ENCODE data around the gene DYNLL1. TPM values are rescaled to one million over a fixed set of nuclear protein-coding genes. Genes with fewer than 3 reads are reported as not detected.
"Not testable (repeated sequence)": the region's sequence is repeated elsewhere in the genome, so short reads cannot be mapped to it uniquely, and the experiment has no call there.

Gene DYNLL1
- total and polyA plus RNA-seq, 9 donors: 228 to 403 (median 358) TPM

GRCh38 chr12:120498870-120499515 lies 3.1 kb downstream of the DYNLL1 start:
- Histone ChIP-seq H3K4me3 (ENCODE audit: low read length) (no peak overlapping the region), H3K27ac (ENCODE audit: low read length) (no peak overlapping the region), H3K27me3 (ENCODE audit: control insufficient read depth, insufficient read depth, low read length) (no peaks in the 10 kb centered on the region), H3K4me1 (ENCODE audit: control insufficient read depth, insufficient read depth, low read length) (peaks cover 12% of the 10 kb centered on the region), H3K36me3 (ENCODE audit: control insufficient read depth, insufficient read depth, low read length) (peaks cover 49% of the 10 kb centered on the region), H3K9me3 (replicated peaks; ENCODE audit: control insufficient read depth, low read depth, low read length) (no peaks in the 10 kb centered on the region)
- WGBS (ENCODE audit: insufficient coverage): 63% methylated on average over 2 of the region's 3 CpGs
- DNase-seq: no peak

DNA sequence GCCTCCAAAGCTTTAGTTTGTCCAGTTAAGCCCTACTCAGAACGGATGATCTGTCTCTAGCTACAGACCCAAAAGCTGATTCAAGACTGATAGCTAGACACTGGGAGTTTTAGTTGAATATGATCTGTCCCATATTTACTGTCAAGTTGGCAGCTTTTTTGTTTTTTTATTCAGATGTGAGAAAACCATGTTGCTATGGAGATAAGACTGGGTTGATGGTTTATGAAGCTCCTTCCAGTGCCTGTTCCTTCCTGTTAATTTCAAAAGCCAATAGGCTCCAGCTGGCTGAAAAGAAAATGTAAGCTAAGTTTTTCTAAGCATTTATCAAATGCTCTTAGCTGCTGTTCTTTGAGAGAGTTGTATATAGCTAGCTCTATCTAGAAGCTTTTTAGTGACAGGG lies 4.7 kb downstream of the DYNLL1 start:
- Histone ChIP-seq H3K27ac (ENCODE audit: low read length) (no peak overlapping the region), H3K9me3 (replicated peaks; ENCODE audit: control insufficient read depth, low read depth, low read length) (no peaks in the 10 kb centered on the region), H3K4me3 (ENCODE audit: low read length) (no peak overlapping the region), H3K4me1 (ENCODE audit: control insufficient read depth, insufficient read depth, low read length) (peaks cover 6% of the 10 kb centered on the region), H3K36me3 (ENCODE audit: control insufficient read depth, insufficient read depth, low read length) (peaks cover 57% of the 10 kb centered on the region), H3K27me3 (ENCODE audit: control insufficient read depth, insufficient read depth, low read length) (no peaks in the 10 kb centered on the region)
- no CpG with 5 or more reads among the region's 1 CpG for WGBS (ENCODE audit: insufficient coverage)
- DNase-seq: peak; percentile 26

GRCh38 chr12:120504587-120504986 lies 8.7 kb downstream of the DYNLL1 start:
- Histone ChIP-seq H3K36me3 (ENCODE audit: control insufficient read depth, insufficient read depth, low read length) (peaks cover 62% of the 10 kb centered on the region), H3K27me3 (ENCODE audit: control insufficient read depth, insufficient read depth, low read length) (no peaks in the 10 kb centered on the region), H3K9me3 (replicated peaks; ENCODE audit: control insufficient read depth, low read depth, low read length) (no peaks in the 10 kb centered on the region), H3K4me1 (ENCODE audit: control insufficient read depth, insufficient read depth, low read length) (no peaks in the 10 kb centered on the region), H3K4me3 (ENCODE audit: low read length) (no peak overlapping the region), H3K27ac (ENCODE audit: low read length) (no peak overlapping the region)
- DNase-seq: no peak
- 70% methylated on average over 2 of the region's 4 CpGs for WGBS (ENCODE audit: insufficient coverage)

DNA sequence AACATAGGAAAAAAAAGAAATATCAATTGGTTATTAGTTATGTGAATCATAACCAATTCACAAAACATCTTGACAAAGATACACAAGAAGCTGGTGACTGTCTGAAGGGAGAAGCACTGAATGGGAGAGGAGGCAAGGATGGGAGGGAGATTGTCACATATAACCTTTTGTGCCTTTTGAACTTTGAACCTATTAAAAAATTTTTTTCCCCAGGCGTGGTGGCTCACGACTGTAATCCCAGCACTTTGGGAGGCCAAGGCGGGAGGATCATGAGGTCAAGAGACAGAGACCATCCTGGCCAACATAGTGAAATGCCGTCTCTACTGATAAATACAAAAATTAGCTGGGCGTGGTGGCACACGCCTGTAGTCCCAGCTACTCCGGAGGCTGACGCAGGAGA lies 12.6 kb downstream of the DYNLL1 start:
- Histone ChIP-seq H3K9me3 (replicated peaks; ENCODE audit: control insufficient read depth, low read depth, low read length) (no peaks in the 10 kb centered on the region), H3K36me3 (ENCODE audit: control insufficient read depth, insufficient read depth, low read length) (peaks cover 52% of the 10 kb centered on the region), H3K27me3 (ENCODE audit: control insufficient read depth, insufficient read depth, low read length) (no peaks in the 10 kb centered on the region), H3K27ac (ENCODE audit: low read length) (no peak overlapping the region), H3K4me3 (ENCODE audit: low read length) (no peak overlapping the region), H3K4me1 (ENCODE audit: control insufficient read depth, insufficient read depth, low read length) (no peaks in the 10 kb centered on the region)
- DNase-seq: no peak
- WGBS (ENCODE audit: insufficient coverage): 88% methylated on average over 6 of the region's 8 CpGs

- WGBS (ENCODE audit: insufficient coverage): 94% methylated on average over 3 of the region's 7 CpGs
- Histone ChIP-seq H3K4me1 (ENCODE audit: control insufficient read depth, insufficient read depth, low read length) (no peaks in the 10 kb centered on the region), H3K9me3 (replicated peaks; ENCODE audit: control insufficient read depth, low read depth, low read length) (no peaks in the 10 kb centered on the region), H3K27me3 (ENCODE audit: control insufficient read depth, insufficient read depth, low read length) (no peaks in the 10 kb centered on the region), H3K36me3 (ENCODE audit: control insufficient read depth, insufficient read depth, low read length) (peaks cover 54% of the 10 kb centered on the region), H3K27ac (ENCODE audit: low read length) (no peak overlapping the region), H3K4me3 (ENCODE audit: low read length) (no peak overlapping the region)
- no peak for DNase-seq
Observed at GRCh38 chr12:120514002-120514401, 18.1 kb downstream of the DYNLL1 start.

DNA sequence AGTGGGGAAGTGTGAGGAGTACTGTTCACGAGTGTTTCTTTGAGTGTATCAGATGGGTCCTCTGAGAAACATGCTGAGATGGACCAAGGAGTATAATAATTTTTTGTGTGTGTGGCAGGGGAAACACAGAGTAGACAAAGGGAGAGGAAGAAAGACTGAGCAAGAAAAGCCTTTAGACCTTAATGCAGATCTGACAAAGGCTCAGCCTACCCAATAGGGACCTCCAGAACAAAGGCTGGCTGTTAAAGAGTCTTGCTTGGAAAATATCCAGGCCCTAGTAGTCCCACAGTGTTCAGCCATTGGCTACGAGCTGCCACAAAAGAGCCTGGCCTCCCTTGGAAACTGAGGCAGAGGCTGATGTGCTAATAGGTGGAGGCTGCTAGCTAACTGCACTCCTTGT lies 19.6 kb downstream of the DYNLL1 start:
- WGBS (ENCODE audit: insufficient coverage): 100% methylated on average over 2 of the region's 2 CpGs
- no peaks in the 10 kb centered on the region for H3K9me3 ChIP-seq (replicated peaks; ENCODE audit: control insufficient read depth, low read depth, low read length)
- DNase-seq: no peak
- H3K4me1 ChIP-seq (ENCODE audit: control insufficient read depth, insufficient read depth, low read length): no peaks in the 10 kb centered on the region
- no peak overlapping the region for H3K4me3 ChIP-seq (ENCODE audit: low read length)
- H3K27ac ChIP-seq (ENCODE audit: low read length): no peak overlapping the region
- H3K27me3 ChIP-seq (ENCODE audit: control insufficient read depth, insufficient read depth, low read length): no peaks in the 10 kb centered on the region
- H3K36me3 ChIP-seq (ENCODE audit: control insufficient read depth, insufficient read depth, low read length): peaks cover 43% of the 10 kb centered on the region

DNA sequence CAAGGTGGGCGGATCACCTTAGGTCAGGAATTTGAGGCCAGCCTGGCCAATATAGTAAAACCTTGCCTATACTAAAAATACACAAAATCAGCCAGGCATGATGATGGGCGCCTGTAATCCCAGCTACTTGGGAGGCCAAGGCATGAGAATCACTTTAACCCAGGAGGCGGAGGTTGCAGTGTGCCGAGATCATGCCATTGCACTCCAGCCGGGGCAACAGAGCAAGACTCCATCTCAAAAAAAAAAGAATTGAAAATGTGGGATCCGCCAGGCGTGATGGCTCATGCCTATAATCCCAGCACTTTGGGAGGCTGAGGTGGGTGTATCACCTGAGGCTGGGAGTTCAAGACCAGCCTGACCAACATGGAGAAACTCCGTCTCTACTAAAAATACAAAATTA lies 23.4 kb downstream of the DYNLL1 start:
- WGBS (ENCODE audit: insufficient coverage): 93% methylated on average over 2 of the region's 8 CpGs
- H3K36me3 ChIP-seq (ENCODE audit: control insufficient read depth, insufficient read depth, low read length): peaks cover 41% of the 10 kb centered on the region
- H3K4me3 ChIP-seq (ENCODE audit: low read length); H3K9me3 ChIP-seq (replicated peaks; ENCODE audit: control insufficient read depth, low read depth, low read length); H3K4me1 ChIP-seq (ENCODE audit: control insufficient read depth, insufficient read depth, low read length); H3K27me3 ChIP-seq (ENCODE audit: control insufficient read depth, insufficient read depth, low read length); H3K27ac ChIP-seq (ENCODE audit: low read length); DNase-seq: not testable (repeated sequence)

GRCh38 chr12:120522568-120522967 lies 26.7 kb downstream of the DYNLL1 start:
- Histone ChIP-seq H3K27ac (ENCODE audit: low read length) (no peak overlapping the region), H3K27me3 (ENCODE audit: control insufficient read depth, insufficient read depth, low read length) (no peaks in the 10 kb centered on the region), H3K4me1 (ENCODE audit: control insufficient read depth, insufficient read depth, low read length) (no peaks in the 10 kb centered on the region), H3K36me3 (ENCODE audit: control insufficient read depth, insufficient read depth, low read length) (peaks cover 19% of the 10 kb centered on the region), H3K4me3 (ENCODE audit: low read length) (no peak overlapping the region), H3K9me3 (replicated peaks; ENCODE audit: control insufficient read depth, low read depth, low read length) (no peaks in the 10 kb centered on the region)
- no peak for DNase-seq
- WGBS (ENCODE audit: insufficient coverage): 93% methylated on average over 9 of the region's 9 CpGs

GRCh38 chr12:120528861-120529525 lies 33.1 kb downstream of the DYNLL1 start, which contains the start of gene COQ5:
Gene COQ5 (minus strand): TSS chr12:120529158. CDS start chr12:120529141, 17 bp downstream.
- H3K36me3 ChIP-seq (ENCODE audit: control insufficient read depth, insufficient read depth, low read length): no peaks in the 10 kb centered on the region
- H3K4me3 ChIP-seq (ENCODE audit: low read length): peak within 1 kb of the TSS; percentile 80
- peak; percentile 98 for DNase-seq
- no peaks in the 10 kb centered on the region for H3K27me3 ChIP-seq (ENCODE audit: control insufficient read depth, insufficient read depth, low read length)
- H3K27ac ChIP-seq (ENCODE audit: low read length): peak within 1 kb of the TSS; percentile 98
- H3K4me1 ChIP-seq (ENCODE audit: control insufficient read depth, insufficient read depth, low read length): peaks cover 2% of the 10 kb centered on the region
- WGBS (ENCODE audit: insufficient coverage): under 1% methylated on average over 37 of the region's 38 CpGs
- no peaks in the 10 kb centered on the region for H3K9me3 ChIP-seq (replicated peaks; ENCODE audit: control insufficient read depth, low read depth, low read length)

DNA sequence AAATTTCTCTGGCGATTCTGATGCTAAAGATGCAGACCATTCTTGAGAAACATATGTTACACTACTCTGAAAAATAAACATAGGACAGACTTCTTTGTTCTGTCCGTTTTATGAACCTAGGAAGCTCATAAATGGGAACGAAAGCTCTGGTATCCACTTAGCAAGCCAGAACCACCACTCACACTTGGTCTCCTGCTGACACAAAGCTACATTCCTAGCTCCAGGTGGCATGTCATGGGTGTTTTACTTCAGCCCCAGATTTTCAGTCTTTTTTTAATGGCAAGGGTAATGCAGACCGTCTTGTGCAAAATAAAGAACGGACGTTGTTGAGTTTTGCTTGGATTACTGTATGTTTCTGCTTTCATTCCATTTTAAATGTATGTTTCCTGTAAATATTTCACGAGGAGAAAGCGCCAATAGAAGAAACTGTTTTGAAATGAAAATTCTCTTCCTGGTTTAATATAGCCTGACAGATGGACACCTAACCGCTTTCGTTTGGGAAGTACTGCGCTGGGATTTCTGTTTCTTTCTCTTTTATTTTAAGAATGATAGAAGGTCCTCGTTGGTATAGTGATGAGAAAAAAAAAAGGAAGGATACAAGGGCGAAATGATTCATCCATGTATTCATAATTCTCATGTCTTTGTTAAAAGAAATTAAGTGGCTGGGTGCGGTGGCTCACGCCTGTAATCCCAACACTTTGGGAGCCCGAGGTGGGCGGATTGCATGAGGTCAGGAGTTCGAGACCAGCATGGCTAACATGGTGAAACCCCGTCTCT lies 33.9 kb downstream of the DYNLL1 start:
- peak; percentile 61 for DNase-seq
- no peaks in the 10 kb centered on the region for H3K36me3 ChIP-seq (ENCODE audit: control insufficient read depth, insufficient read depth, low read length)
- no peaks in the 10 kb centered on the region for H3K27me3 ChIP-seq (ENCODE audit: control insufficient read depth, insufficient read depth, low read length)
- peaks cover 2% of the 10 kb centered on the region for H3K4me1 ChIP-seq (ENCODE audit: control insufficient read depth, insufficient read depth, low read length)
- no peaks in the 10 kb centered on the region for H3K9me3 ChIP-seq (replicated peaks; ENCODE audit: control insufficient read depth, low read depth, low read length)
- H3K4me3 ChIP-seq (ENCODE audit: low read length): peak overlapping the region; percentile 80
- H3K27ac ChIP-seq (ENCODE audit: low read length): peak overlapping the region; percentile 98
- WGBS (ENCODE audit: insufficient coverage): 60% methylated on average over 2 of the region's 19 CpGs

Data from muscle of leg (tissue), 11 donors.